MM.1S (cell line): ENCODE measurements around the gene RBM25.

ENCODE experiments used
- CTCF ChIP-seq: fragments of 300-600 bp; sonication (generic); IDR thresholded peaks from 2 replicates; pipeline ENCODE4 v1.5.1; 2016; ENCODE audit warnings: antibody characterized with exemption, low read length, mixed read lengths
- EZH2 ChIP-seq: fragments of 300-600 bp; sonication (generic); optimal IDR thresholded peaks from 2 replicates; pipeline ENCODE3; 2017; ENCODE audit warnings: low read depth, mild to moderate bottlenecking, antibody characterized with exemption, low read length, mixed read lengths

GRCh38 chr14:73172500-73172899 lies 114.2 kb downstream of the RBM25 start:
- TF ChIP-seq CTCF: no peak
- no peak for TF ChIP-seq EZH2
